ENCODE results near the gene MGAT4B. TPM values are rescaled to one million over a fixed set of nuclear protein-coding genes. Genes with fewer than 3 reads are reported as not detected.

Gene MGAT4B
- total and polyA plus RNA-seq, 4 donors = 42.0 to 156 (median 83.7) TPM

GRCh38 chr5:179812997-179813607 lies 6.4 kb upstream of the MGAT4B start:
- Histone ChIP-seq H3K27ac (ENCODE audit: low read depth in 1 of 2, low read length in 2 of 2) (peak overlapping the region; percentile 54 to 57), H3K9me3 (ENCODE audit: control insufficient read depth in 4 of 4, low read length in 3 of 4) (no peaks in the 10 kb centered on the region), H3K4me3 (ENCODE audit: low read depth in 1 of 3, low read length in 3 of 3) (no peak overlapping the region), H3K4me1 (ENCODE audit: control insufficient read depth in 4 of 4, insufficient read depth in 4 of 4, low read length in 3 of 4) (peaks cover 11 to 36% (median 19%) of the 10 kb centered on the region in 4 donors), H3K36me3 (ENCODE audit: control insufficient read depth in 4 of 4, insufficient read depth in 3 of 4, low read depth in 1 of 4, low read length in 3 of 4) (no peaks in the 10 kb centered on the region), H3K27me3 (ENCODE audit: control insufficient read depth in 4 of 4, insufficient read depth in 4 of 4, low read length in 3 of 4) (no peaks in the 10 kb centered on the region), H3K9ac (ENCODE audit: low read depth in 1 of 2, low read length in 2 of 2) (no peak overlapping the region)
- TF ChIP-seq GABPA (IDR thresholded peaks at IDR 0.05 in 1 of 2, conservative IDR thresholded peaks at IDR 0.05 in 1 of 2) = peak in 1 of 2 donors; percentile 35
- TF ChIP-seq, protein P1, sequence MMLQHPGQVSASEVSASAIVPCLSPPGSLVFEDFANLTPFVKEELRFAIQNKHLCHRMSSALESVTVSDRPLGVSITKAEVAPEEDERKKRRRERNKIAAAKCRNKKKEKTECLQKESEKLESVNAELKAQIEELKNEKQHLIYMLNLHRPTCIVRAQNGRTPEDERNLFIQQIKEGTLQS (IDR thresholded peaks at IDR 0.05) = no peak
- TF ChIP-seq ZBTB33 (IDR thresholded peaks at IDR 0.05) = peak; percentile 77
- peak; percentile 99 for TF ChIP-seq SP1 (IDR thresholded peaks at IDR 0.05)
- TF ChIP-seq NR2F2 (IDR thresholded peaks at IDR 0.05) = peak; percentile 31
- TF ChIP-seq YY1 (IDR thresholded peaks at IDR 0.05) = peak; percentile 62
- peak; percentile 66 for TF ChIP-seq FOXA2 (IDR thresholded peaks at IDR 0.05)
- TF ChIP-seq, protein P2, sequence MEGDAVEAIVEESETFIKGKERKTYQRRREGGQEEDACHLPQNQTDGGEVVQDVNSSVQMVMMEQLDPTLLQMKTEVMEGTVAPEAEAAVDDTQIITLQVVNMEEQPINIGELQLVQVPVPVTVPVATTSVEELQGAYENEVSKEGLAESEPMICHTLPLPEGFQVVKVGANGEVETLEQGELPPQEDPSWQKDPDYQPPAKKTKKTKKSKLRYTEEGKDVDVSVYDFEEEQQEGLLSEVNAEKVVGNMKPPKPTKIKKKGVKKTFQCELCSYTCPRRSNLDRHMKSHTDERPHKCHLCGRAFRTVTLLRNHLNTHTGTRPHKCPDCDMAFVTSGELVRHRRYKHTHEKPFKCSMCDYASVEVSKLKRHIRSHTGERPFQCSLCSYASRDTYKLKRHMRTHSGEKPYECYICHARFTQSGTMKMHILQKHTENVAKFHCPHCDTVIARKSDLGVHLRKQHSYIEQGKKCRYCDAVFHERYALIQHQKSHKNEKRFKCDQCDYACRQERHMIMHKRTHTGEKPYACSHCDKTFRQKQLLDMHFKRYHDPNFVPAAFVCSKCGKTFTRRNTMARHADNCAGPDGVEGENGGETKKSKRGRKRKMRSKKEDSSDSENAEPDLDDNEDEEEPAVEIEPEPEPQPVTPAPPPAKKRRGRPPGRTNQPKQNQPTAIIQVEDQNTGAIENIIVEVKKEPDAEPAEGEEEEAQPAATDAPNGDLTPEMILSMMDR (IDR thresholded peaks at IDR 0.05; ENCODE audit: low read depth, low read length, missing input control) = no peak
- TF ChIP-seq REST (IDR thresholded peaks at IDR 0.05) = peak; percentile 89
- peak; percentile 71 to 72 for TF ChIP-seq RAD21 (IDR thresholded peaks at IDR 0.05)
- peak; percentile 71 to 84 for TF ChIP-seq JUND (IDR thresholded peaks at IDR 0.05)
- peak; percentile 100 for TF ChIP-seq HNF4A (conservative IDR thresholded peaks at IDR 0.05)
- peak; percentile 94 to 95 for TF ChIP-seq RXRA (IDR thresholded peaks at IDR 0.05)
- peak; percentile 65 for TF ChIP-seq FOXA1 (IDR thresholded peaks at IDR 0.05)
- TF ChIP-seq HNF4G (IDR thresholded peaks at IDR 0.05) = peak; percentile 98
- peak in 1 of 2 donors; percentile 46 for TF ChIP-seq EGR1 (IDR thresholded peaks at IDR 0.05; ENCODE audit: low read depth in 2 of 2)
- TF ChIP-seq MAX (IDR thresholded peaks at IDR 0.05) = peak; percentile 67
- TF ChIP-seq TAF1 (conservative IDR thresholded peaks at IDR 0.05) = peak; percentile 53
- WGBS = 42% methylated on average over 5 of the region's 5 CpGs
- no peak for DNase-seq (ENCODE audit: low spot score)
